Loucy (cell line): ENCODE results near the gene MRTFA.

Source experiments
- H2AFZ ChIP-seq: fragments of 200-600 bp; sonication (generic); 2 replicates; pipeline ENCODE4 v1.6.0; 2016; ENCODE audit warnings: antibody characterized with exemption, mild to moderate bottlenecking, low read length, moderate library complexity
- H3F3A ChIP-seq: fragments of 200-600 bp; 2 replicates; pipeline ENCODE4 v1.6.0; 2016; ENCODE audit warnings: antibody characterized with exemption, low read depth, mild to moderate bottlenecking
- H3K27me3 ChIP-seq: fragments of 200-600 bp; sonication (generic); 2 replicates; pipeline ENCODE4 v1.6.1; 2014; ENCODE audit warnings: low read length, mild to moderate bottlenecking; ENCODE audit not compliant: insufficient read depth, poor library complexity, severe bottlenecking
- H3K36me3 ChIP-seq: fragments of 200-600 bp; sonication (generic); 2 replicates; pipeline ENCODE4 v1.6.1; 2016; ENCODE audit warnings: low read length; ENCODE audit not compliant: insufficient read depth
- H3K4me1 ChIP-seq: fragments of 200-600 bp; sonication (generic); 2 replicates; pipeline ENCODE4 v1.5.1; 2014; ENCODE audit warnings: low read length, mild to moderate bottlenecking; ENCODE audit not compliant: insufficient read depth, poor library complexity, severe bottlenecking
- H3K4me2 ChIP-seq: fragments of 200-600 bp; sonication (generic); 2 replicates; pipeline ENCODE4 v1.6.0; 2014; ENCODE audit warnings: antibody characterized with exemption, low read length, low read depth, mild to moderate bottlenecking; ENCODE audit not compliant: poor library complexity, severe bottlenecking
- H3K4me3 ChIP-seq: fragments of 200-600 bp; sonication (generic); 2 replicates; pipeline ENCODE4 v1.5.1; 2014; ENCODE audit warnings: low read length, mild to moderate bottlenecking, mixed read lengths; ENCODE audit not compliant: poor library complexity, severe bottlenecking
- H3K79me2 ChIP-seq: fragments of 200-600 bp; sonication (generic); 2 replicates; pipeline ENCODE4 v1.6.1; 2014; ENCODE audit warnings: low read length; ENCODE audit not compliant: insufficient read depth
- H3K9ac ChIP-seq: fragments of 200-600 bp; sonication (generic); 2 replicates; pipeline ENCODE4 v1.6.0; 2014; ENCODE audit warnings: mild to moderate bottlenecking, low read depth, low read length, moderate library complexity; ENCODE audit not compliant: poor library complexity, severe bottlenecking
- H3K9me2 ChIP-seq: fragments of 200-600 bp; sonication (generic); replicated peaks from 2 replicates; pipeline ENCODE4 v1.6.1; 2016; ENCODE audit warnings: low read depth, low read length, mixed read lengths
- H3K9me3 ChIP-seq: fragments of 200-600 bp; sonication (generic); 2 replicates; pipeline ENCODE4 v1.6.1; 2014; ENCODE audit warnings: mild to moderate bottlenecking, antibody characterized with exemption, low read length, low read depth; ENCODE audit not compliant: insufficient read depth
- H4K20me1 ChIP-seq: fragments of 200-600 bp; sonication (generic); 2 replicates; pipeline ENCODE4 v1.6.0; 2014; ENCODE audit warnings: antibody characterized with exemption, low read length, mild to moderate bottlenecking; ENCODE audit not compliant: insufficient read depth, poor library complexity, severe bottlenecking
- EZH2phosphoT487 ChIP-seq: fragments of 200-600 bp; IDR thresholded peaks from 2 replicates; pipeline ENCODE4 v1.6.1; 2018; ENCODE audit warnings: antibody characterized with exemption, mild to moderate bottlenecking, moderate library complexity, borderline replicate concordance
- TF ChIP-seq, protein P1 (sequence below): fragments of 200-600 bp; sonication (generic); conservative IDR thresholded peaks from 2 replicates; pipeline ENCODE4 v1.5.1; 2014; ENCODE audit warnings: mild to moderate bottlenecking, antibody characterized with exemption, low read length

MRTFA gene

DNA sequence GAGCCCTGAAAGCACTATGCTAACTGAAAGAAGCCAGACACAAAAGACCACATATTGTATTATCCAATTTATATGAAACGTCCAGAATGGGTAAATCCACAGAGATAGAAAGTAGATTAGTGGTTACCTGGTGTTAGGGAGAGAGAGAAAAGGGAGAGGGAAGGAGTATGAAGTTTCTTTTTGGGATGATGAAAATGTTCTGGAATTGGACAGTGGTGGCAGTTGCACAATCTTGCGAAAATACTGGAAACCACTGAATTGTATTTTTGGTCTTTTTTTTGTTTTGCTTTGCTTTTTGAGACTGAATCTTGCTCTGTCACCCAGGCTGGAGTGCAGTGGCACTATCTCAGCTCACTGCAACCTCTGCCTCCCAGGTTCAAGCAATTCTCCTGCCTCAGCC lies 63.5 kb downstream of the MRTFA start:
- Histone ChIP-seq H3K4me1 (no peaks in the 10 kb centered on the region), H2AFZ (no peak overlapping the region), H3K27me3 (no peaks in the 10 kb centered on the region), H3K9ac (no peak overlapping the region), H3K79me2 (peaks cover 47% of the 10 kb centered on the region; the same call in 1 of the 2 replicates), H3K36me3 (0 out of 2 replicates have a peak, but pooled peaks cover 5% of the 10 kb centered on the region), H4K20me1 (peaks cover 3% of the 10 kb centered on the region), H3K4me2 (no peak overlapping the region), H3F3A (no peaks in the 10 kb centered on the region), H3K9me2 (no peaks in the 10 kb centered on the region), H3K4me3 (no peak overlapping the region), H3K9me3 (peaks cover 6% of the 10 kb centered on the region)
- no peak for TF ChIP-seq EZH2phosphoT487
- TF ChIP-seq, protein P1, sequence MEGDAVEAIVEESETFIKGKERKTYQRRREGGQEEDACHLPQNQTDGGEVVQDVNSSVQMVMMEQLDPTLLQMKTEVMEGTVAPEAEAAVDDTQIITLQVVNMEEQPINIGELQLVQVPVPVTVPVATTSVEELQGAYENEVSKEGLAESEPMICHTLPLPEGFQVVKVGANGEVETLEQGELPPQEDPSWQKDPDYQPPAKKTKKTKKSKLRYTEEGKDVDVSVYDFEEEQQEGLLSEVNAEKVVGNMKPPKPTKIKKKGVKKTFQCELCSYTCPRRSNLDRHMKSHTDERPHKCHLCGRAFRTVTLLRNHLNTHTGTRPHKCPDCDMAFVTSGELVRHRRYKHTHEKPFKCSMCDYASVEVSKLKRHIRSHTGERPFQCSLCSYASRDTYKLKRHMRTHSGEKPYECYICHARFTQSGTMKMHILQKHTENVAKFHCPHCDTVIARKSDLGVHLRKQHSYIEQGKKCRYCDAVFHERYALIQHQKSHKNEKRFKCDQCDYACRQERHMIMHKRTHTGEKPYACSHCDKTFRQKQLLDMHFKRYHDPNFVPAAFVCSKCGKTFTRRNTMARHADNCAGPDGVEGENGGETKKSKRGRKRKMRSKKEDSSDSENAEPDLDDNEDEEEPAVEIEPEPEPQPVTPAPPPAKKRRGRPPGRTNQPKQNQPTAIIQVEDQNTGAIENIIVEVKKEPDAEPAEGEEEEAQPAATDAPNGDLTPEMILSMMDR: no peak

DNA sequence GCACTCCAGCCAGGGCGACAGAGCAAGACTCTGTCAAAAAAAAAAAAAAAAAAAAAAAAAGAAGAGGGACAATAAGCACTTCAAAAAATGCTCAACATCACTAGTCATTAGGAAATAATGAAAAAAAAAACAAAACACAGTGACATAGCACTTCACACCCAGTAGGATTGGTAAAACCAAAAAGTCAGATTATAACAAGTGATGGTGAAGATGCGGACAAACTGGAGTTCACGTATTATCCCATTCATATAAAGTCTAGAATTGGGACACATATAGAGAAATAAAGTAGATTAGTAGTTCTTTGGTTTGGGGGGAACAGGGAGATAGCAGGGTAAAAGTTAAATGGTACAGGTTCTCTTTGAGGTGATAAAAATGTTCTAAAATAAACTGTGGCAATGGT lies 64.6 kb downstream of the MRTFA start:
- TF ChIP-seq, protein P1: no peak
- no peak for TF ChIP-seq EZH2phosphoT487
- Histone ChIP-seq H3K4me2 (no peak overlapping the region), H3K9me2 (no peaks in the 10 kb centered on the region), H3F3A (no peaks in the 10 kb centered on the region), H3K4me1 (no peaks in the 10 kb centered on the region), H3K79me2 (peaks cover 51% of the 10 kb centered on the region; the same call in 1 of the 2 replicates), H3K9ac (no peak overlapping the region), H3K9me3 (peaks cover 6% of the 10 kb centered on the region), H4K20me1 (peaks cover 3% of the 10 kb centered on the region), H2AFZ (no peak overlapping the region), H3K27me3 (no peaks in the 10 kb centered on the region), H3K4me3 (no peak overlapping the region), H3K36me3 (0 out of 2 replicates have a peak, but pooled peaks cover 5% of the 10 kb centered on the region)

- Histone ChIP-seq H3K4me1 (no peaks in the 10 kb centered on the region), H4K20me1 (peaks cover 3% of the 10 kb centered on the region), H3K27me3 (no peaks in the 10 kb centered on the region), H3K79me2 (peaks cover 35% of the 10 kb centered on the region; the same call in 1 of the 2 replicates), H3K9ac (no peak overlapping the region), H3K9me2 (no peaks in the 10 kb centered on the region), H3K9me3 (peaks cover 6% of the 10 kb centered on the region), H3K4me3 (no peak overlapping the region), H3K36me3 (0 out of 2 replicates have a peak, but pooled peaks cover 5% of the 10 kb centered on the region), H2AFZ (no peak overlapping the region), H3K4me2 (no peak overlapping the region), H3F3A (no peaks in the 10 kb centered on the region)
- TF ChIP-seq EZH2phosphoT487: no peak
Observed at GRCh38 chr22:40567626-40568328, 68.7 kb downstream of the MRTFA start.
